HepG2 (cell line): ENCODE results near the gene INTS12.
"Not testable (repeated sequence)": the region's sequence is repeated elsewhere in the genome, so short reads cannot be mapped to it uniquely, and the experiment has no call there.

Experiments used
- EP300 ChIP-seq, 3 experiments: sonication (generic) in 1 of 3; formaldehyde crosslinking in 1 of 3; IDR thresholded peaks; 2 replicates each; pipeline versions ENCODE4 v1.5.1 to v1.6.1; 2011 to 2020; ENCODE audit warnings: low read depth in 2 of 3, low read length in 2 of 3, borderline replicate concordance in 1 of 3, improper control_type of control experiment in 1 of 3, mild to moderate bottlenecking in 1 of 3, missing genetic modification reagents in 1 of 3, moderate library complexity in 1 of 3
- HCFC1 ChIP-seq: fragments of 150-350 bp; IDR thresholded peaks from 2 replicates; pipeline ENCODE4 v1.6.1; 2014; ENCODE audit warnings: low read depth, low read length
- NFYB ChIP-seq: sonication (generic); formaldehyde crosslinking; IDR thresholded peaks from 2 replicates; pipeline ENCODE4 v1.4.0; 2020; ENCODE audit warnings: missing genetic modification reagents
- POLR2AphosphoS5 ChIP-seq: IDR thresholded peaks from 2 replicates; pipeline ENCODE4 v1.6.1; 2012; ENCODE audit warnings: low read depth, low read length
- SP1 ChIP-seq, 2 experiments: fragments of 450-650 bp in 1 of 2; sonication (generic) in 1 of 2; formaldehyde crosslinking in 1 of 2; IDR thresholded peaks; 2 replicates each; pipeline versions ENCODE4 v1.4.0 to v1.6.1; 2016 to 2020; ENCODE audit warnings: missing genetic modification reagents in 1 of 2
- TF ChIP-seq, protein P1 (sequence below): sonication (generic); formaldehyde crosslinking; IDR thresholded peaks from 2 replicates; pipeline ENCODE4 v1.5.0; 2020; ENCODE audit warnings: mild to moderate bottlenecking, missing genetic modification reagents, moderate library complexity
- TF ChIP-seq, protein P2 (sequence below): sonication (generic); formaldehyde crosslinking; IDR thresholded peaks from 2 replicates; pipeline ENCODE4 v1.4.0; 2020; ENCODE audit warnings: missing genetic modification reagents

DNA sequence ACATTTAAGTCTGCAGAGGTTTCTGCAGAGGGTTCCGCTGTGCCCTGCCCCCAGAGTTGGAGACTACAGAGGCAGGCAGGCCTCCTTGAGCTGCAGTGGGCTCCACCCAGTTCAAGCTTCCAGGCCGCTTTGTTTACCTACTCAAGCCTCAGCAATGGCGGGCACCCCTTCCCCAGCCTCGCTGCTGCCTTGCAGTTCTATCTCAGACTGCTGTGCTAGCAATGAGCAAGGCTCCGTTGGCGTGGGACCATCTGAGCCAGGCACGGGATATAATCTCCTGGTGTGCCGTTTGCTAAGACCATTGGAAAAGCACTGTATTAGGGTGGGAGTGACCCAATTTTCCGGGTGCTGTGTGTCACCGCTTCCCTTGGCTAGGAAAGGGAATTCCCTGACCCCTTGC, 26.7 kb upstream of the INTS12 start:
- TF ChIP-seq SP1 (IDR thresholded peaks at IDR 0.05); SP1 (CRISPR knock-in tag; IDR thresholded peaks at IDR 0.05); HCFC1; NFYB (CRISPR knock-in tag); POLR2AphosphoS5; EP300 (IDR thresholded peaks at IDR 0.05; ENCODE audit: low read depth in 2 of 2, low read length in 2 of 2); EP300 (CRISPR knock-in tag; IDR thresholded peaks at IDR 0.05; ENCODE audit: borderline replicate concordance): not testable (repeated sequence)
- TF ChIP-seq, protein P1, sequence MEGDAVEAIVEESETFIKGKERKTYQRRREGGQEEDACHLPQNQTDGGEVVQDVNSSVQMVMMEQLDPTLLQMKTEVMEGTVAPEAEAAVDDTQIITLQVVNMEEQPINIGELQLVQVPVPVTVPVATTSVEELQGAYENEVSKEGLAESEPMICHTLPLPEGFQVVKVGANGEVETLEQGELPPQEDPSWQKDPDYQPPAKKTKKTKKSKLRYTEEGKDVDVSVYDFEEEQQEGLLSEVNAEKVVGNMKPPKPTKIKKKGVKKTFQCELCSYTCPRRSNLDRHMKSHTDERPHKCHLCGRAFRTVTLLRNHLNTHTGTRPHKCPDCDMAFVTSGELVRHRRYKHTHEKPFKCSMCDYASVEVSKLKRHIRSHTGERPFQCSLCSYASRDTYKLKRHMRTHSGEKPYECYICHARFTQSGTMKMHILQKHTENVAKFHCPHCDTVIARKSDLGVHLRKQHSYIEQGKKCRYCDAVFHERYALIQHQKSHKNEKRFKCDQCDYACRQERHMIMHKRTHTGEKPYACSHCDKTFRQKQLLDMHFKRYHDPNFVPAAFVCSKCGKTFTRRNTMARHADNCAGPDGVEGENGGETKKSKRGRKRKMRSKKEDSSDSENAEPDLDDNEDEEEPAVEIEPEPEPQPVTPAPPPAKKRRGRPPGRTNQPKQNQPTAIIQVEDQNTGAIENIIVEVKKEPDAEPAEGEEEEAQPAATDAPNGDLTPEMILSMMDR (CRISPR knock-in tag) = not testable (repeated sequence)
- TF ChIP-seq, protein P2, sequence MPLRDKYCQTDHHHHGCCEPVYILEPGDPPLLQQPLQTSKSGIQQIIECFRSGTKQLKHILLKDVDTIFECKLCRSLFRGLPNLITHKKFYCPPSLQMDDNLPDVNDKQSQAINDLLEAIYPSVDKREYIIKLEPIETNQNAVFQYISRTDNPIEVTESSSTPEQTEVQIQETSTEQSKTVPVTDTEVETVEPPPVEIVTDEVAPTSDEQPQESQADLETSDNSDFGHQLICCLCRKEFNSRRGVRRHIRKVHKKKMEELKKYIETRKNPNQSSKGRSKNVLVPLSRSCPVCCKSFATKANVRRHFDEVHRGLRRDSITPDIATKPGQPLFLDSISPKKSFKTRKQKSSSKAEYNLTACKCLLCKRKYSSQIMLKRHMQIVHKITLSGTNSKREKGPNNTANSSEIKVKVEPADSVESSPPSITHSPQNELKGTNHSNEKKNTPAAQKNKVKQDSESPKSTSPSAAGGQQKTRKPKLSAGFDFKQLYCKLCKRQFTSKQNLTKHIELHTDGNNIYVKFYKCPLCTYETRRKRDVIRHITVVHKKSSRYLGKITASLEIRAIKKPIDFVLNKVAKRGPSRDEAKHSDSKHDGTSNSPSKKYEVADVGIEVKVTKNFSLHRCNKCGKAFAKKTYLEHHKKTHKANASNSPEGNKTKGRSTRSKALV (CRISPR knock-in tag) = not testable (repeated sequence)
